B cell (primary cell): ENCODE data around the gene BRD1. TPM values are rescaled to one million over a fixed set of nuclear protein-coding genes. Genes with fewer than 3 reads are reported as not detected.

Experiments used
- ATAC-seq: fragments of 200-7000 bp; cut with Tn5 transposase; one replicate; pipeline ENCODE4 v1.10.0; 2021; ENCODE audit warnings: low read depth, mild to moderate bottlenecking, moderate number of reproducible peaks, moderate library complexity
- CTCF ChIA-PET: fragments of 350-600 bp; sonication (Branson Sonifier 250); formaldehyde crosslinking; loops from one replicate; lab custom pipeline; 2021; ENCODE audit warnings: antibody characterized with exemption, inconsistent platforms; lab: Charles Lee
- POLR2A ChIA-PET: fragments of 350-600 bp; sonication (Branson Sonifier 250); formaldehyde crosslinking; loops from one replicate; lab custom pipeline; 2021; ENCODE audit warnings: antibody characterized with exemption; lab: Charles Lee
- DNase-seq: peaks from one replicate; pipeline ENCODE4 v3.0.0; 2013
- H2AFZ ChIP-seq: 2 replicates; pipeline ENCODE4 v1.6.1; 2012; ENCODE audit warnings: mild to moderate bottlenecking, low read depth, low read length; ENCODE audit not compliant: insufficient read depth, poor library complexity, severe bottlenecking
- H3K27ac ChIP-seq, 2 donors: 1 replicate in 1 of 2; 2 replicates in 1 of 2; pipeline ENCODE4 v1.5.1; 2012 to 2013; ENCODE audit warnings: low read length in 2 of 2, mild to moderate bottlenecking in 2 of 2, moderate library complexity in 1 of 2
- H3K27me3 ChIP-seq, 4 experiments: fragments of 200-600 bp in 1 of 4; sonication (generic) in 1 of 4; replicated peaks in 1 of 4; 1 replicate in 2 of 4; 2 replicates in 2 of 4; pipeline versions ENCODE4 v1.6.1 to v1.7.0; 2013 to 2016; ENCODE audit warnings: low read length in 3 of 4, mild to moderate bottlenecking in 2 of 4, mixed read lengths in 1 of 4, moderate library complexity in 1 of 4; ENCODE audit not compliant: insufficient read depth in 4 of 4, control insufficient read depth in 3 of 4; ENCODE audit errors: control extremely low read depth in 1 of 4
- H3K36me3 ChIP-seq, 2 experiments: replicated peaks in 1 of 2; 1 replicate in 1 of 2; 2 replicates in 1 of 2; pipeline versions ENCODE4 v1.6.1 to v1.7.1; 2013; ENCODE audit warnings: low read length in 1 of 2; ENCODE audit not compliant: insufficient read depth in 2 of 2, control insufficient read depth in 1 of 2; ENCODE audit errors: control extremely low read depth in 1 of 2, extremely low read depth in 1 of 2
- H3K4me1 ChIP-seq, 2 donors: fragments of 200-600 bp in 1 of 2; sonication (generic) in 1 of 2; 1 replicate in 1 of 2; 2 replicates in 1 of 2; pipeline versions ENCODE4 v1.5.1 to v1.6.1; 2013 to 2017; ENCODE audit warnings: low read length in 2 of 2; ENCODE audit not compliant: control insufficient read depth in 2 of 2, insufficient read depth in 2 of 2
- H3K4me2 ChIP-seq: replicated peaks from 2 replicates; pipeline ENCODE3; 2012; ENCODE audit warnings: mild to moderate bottlenecking, low read depth, low read length; ENCODE audit not compliant: poor library complexity, severe bottlenecking
- H3K4me3 ChIP-seq, 5 experiments: fragments of 200-600 bp in 1 of 5; sonication (generic) in 1 of 5; 1 replicate in 3 of 5; 2 replicates in 2 of 5; pipeline versions ENCODE4 v1.5.1 to v1.7.0; 2011 to 2016; ENCODE audit warnings: low read length in 4 of 5, mild to moderate bottlenecking in 4 of 5, low read depth in 2 of 5, control low read depth in 1 of 5, moderate library complexity in 1 of 5; ENCODE audit not compliant: insufficient read depth in 1 of 5; ENCODE audit errors: control extremely low read depth in 1 of 5, extremely low read depth in 1 of 5
- H3K79me2 ChIP-seq: fragments of 200-600 bp; sonication (generic); one replicate; pipeline ENCODE4 v1.6.0; 2016; ENCODE audit warnings: low read length; ENCODE audit not compliant: control insufficient read depth, insufficient read depth
- H3K9ac ChIP-seq: fragments of 200-600 bp; sonication (generic); 2 replicates; pipeline ENCODE4 v1.6.1; 2017; ENCODE audit warnings: mild to moderate bottlenecking, low read length, moderate library complexity
- H3K9me3 ChIP-seq, 3 donors: one replicate each; pipeline versions ENCODE4 v1.6.1 to v1.7.1; 2013; ENCODE audit warnings: low read length in 2 of 3; ENCODE audit not compliant: control insufficient read depth in 2 of 3, insufficient read depth in 1 of 3; ENCODE audit errors: control extremely low read depth in 1 of 3
- H4K20me1 ChIP-seq: 2 replicates; pipeline ENCODE4 v1.6.0; 2012; ENCODE audit warnings: mild to moderate bottlenecking, low read length; ENCODE audit not compliant: insufficient read depth, control insufficient read depth, poor library complexity, severe bottlenecking
- H3K27ac Mint-ChIP-seq: one replicate; pipeline ENCODE4 v1.8.0; 2021; ENCODE audit warnings: mixed read lengths
- H3K27me3 Mint-ChIP-seq: one replicate; pipeline ENCODE4 v1.8.0; 2021; ENCODE audit warnings: mixed read lengths
- H3K4me1 Mint-ChIP-seq: one replicate; pipeline ENCODE4 v1.8.0; 2021; ENCODE audit warnings: mixed read lengths
- H3K4me3 Mint-ChIP-seq: one replicate; pipeline ENCODE4 v1.8.0; 2021; ENCODE audit warnings: mixed read lengths
- H3K9me3 Mint-ChIP-seq: one replicate; pipeline ENCODE4 v1.8.0; 2022; ENCODE audit warnings: mixed read lengths; ENCODE audit not compliant: insufficient read depth
- CTCF ChIP-seq: fragments of 200-600 bp; IDR thresholded peaks from one replicate; pipeline ENCODE4 v1.8.0; 2022; ENCODE audit warnings: antibody characterized with exemption, mild to moderate bottlenecking
- EZH2 ChIP-seq: IDR thresholded peaks from 2 replicates; pipeline ENCODE4 v1.6.1; 2012; ENCODE audit warnings: borderline replicate concordance, low read depth, mild to moderate bottlenecking, moderate library complexity, low read length; ENCODE audit not compliant: insufficient read depth, poor library complexity, severe bottlenecking
- WGBS: methylation state at CpG from one replicate; pipeline ENCODE4 v1.1.5; 2013; ENCODE audit warnings: missing lambda C conversion rate; ENCODE audit not compliant: insufficient coverage; 5-methylcytosine and 5-hydroxymethylcytosine counted together
- intact Hi-C: fragments of 100-400 bp; cut with micrococcal nuclease; formaldehyde crosslinking; loops from one replicate; pipeline ENCODE4 v1.10.0; 2022
- polyA plus RNA-seq: library from polyadenylated mRNA; depleted of rRNA; stranded (reverse); fragments of >200 nt; gene quantifications from 2 replicates; pipeline ENCODE4 v1.2.3, GENCODE V29; 2012
- total RNA-seq, 2 donors: library from RNA; stranded (reverse); fragments of 120-200 nt in 1 of 2; gene quantifications; 1 replicate in 1 of 2; 2 replicates in 1 of 2; pipeline versions ENCODE4 v1.2.3 to v1.2.4, GENCODE V29; 2013 to 2022

The BRD1 gene
- total and polyA plus RNA-seq, 2 donors (not counting 1 experiment from before 2014, with no cell fraction given) = 16.9 to 73.3 TPM

DNA sequence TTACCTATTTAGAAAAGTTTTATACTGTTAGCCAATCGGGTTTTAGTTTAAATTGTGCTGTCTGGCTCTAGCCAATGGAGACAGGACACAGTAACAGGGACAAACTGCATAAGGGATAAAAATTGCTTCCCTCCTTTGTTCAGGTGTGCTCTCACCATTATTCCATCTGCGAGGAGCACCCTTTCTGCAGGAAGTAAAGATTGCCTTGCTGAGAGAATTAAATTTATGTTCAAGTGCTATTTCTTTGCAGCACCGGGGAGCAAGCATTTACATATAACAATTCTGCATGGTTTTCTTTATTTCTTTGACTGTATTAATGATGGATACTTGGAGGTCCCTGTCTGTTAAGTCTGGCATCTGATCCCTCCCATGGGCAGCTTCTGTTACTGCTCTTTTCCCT, 80.5 kb downstream of the BRD1 start:
- H3K9ac ChIP-seq = no peak overlapping the region
- peaks cover 29% of the 10 kb centered on the region for H3K9me3 Mint-ChIP-seq
- no peak for DNase-seq

GRCh38 chr22:49746065-49746464, 81.6 kb downstream of the BRD1 start:
- Mint-ChIP-seq H3K4me1 (no peaks in the 10 kb centered on the region), H3K27ac (no peak overlapping the region), H3K9me3 (peaks cover 29% of the 10 kb centered on the region), H3K27me3 (peaks cover 9% of the 10 kb centered on the region), H3K4me3 (no peak overlapping the region)
- no peaks in the 10 kb centered on the region for H3K4me1 ChIP-seq
- no peaks in the 10 kb centered on the region for H3K79me2 ChIP-seq
- H3K9ac ChIP-seq = no peak overlapping the region
- TF ChIP-seq CTCF = no peak
- H3K27ac ChIP-seq = no peak overlapping the region
- no peak overlapping the region for H3K4me3 ChIP-seq
- no peak overlapping the region for H3K4me2 ChIP-seq
- no peaks in the 10 kb centered on the region for H4K20me1 ChIP-seq
- no peak overlapping the region for H2AFZ ChIP-seq
- no peak for ATAC-seq
- H3K9me3 ChIP-seq = peaks cover 2 to 28% (median 18%) of the 10 kb centered on the region in 3 donors
- DNase-seq = no peak
- H3K36me3 ChIP-seq = no peaks in the 10 kb centered on the region
- peaks cover 0 to 13% (median 1%) of the 10 kb centered on the region in 4 experiments for H3K27me3 ChIP-seq
- CTCF ChIA-PET = no interaction called here
- WGBS = 100% methylated on average over 1 of the region's 3 CpGs
- POLR2A ChIA-PET = no interaction called here
- intact Hi-C loops = no loop called here

More for the DNA sequence above, 80.5 kb downstream of the BRD1 start:
- WGBS = no CpG with 5 or more reads among the region's 3 CpGs
- Histone ChIP-seq H3K9me3 (peaks cover 2 to 28% (median 18%) of the 10 kb centered on the region in 3 donors), H3K4me3 (no peak overlapping the region), H3K27ac (no peak overlapping the region), H2AFZ (no peak overlapping the region), H3K27me3 (peaks cover 0 to 13% (median 0%) of the 10 kb centered on the region in 4 experiments), H3K79me2 (no peaks in the 10 kb centered on the region), H3K4me2 (no peak overlapping the region), H3K4me1 (no peaks in the 10 kb centered on the region), H4K20me1 (no peaks in the 10 kb centered on the region), H3K36me3 (no peaks in the 10 kb centered on the region)
- ChIA-PET POLR2A (no interaction called here), CTCF (no interaction called here)
- H3K4me1 Mint-ChIP-seq = no peaks in the 10 kb centered on the region
- H3K27me3 Mint-ChIP-seq = peaks cover 3% of the 10 kb centered on the region
- H3K4me3 Mint-ChIP-seq = no peak overlapping the region
- intact Hi-C loops = no loop called here
- TF ChIP-seq EZH2 = no peak
- TF ChIP-seq CTCF = no peak
- no peak overlapping the region for H3K27ac Mint-ChIP-seq
- no peak for ATAC-seq
